Endothelial cell of umbilical vein (primary cell): Measurements from ENCODE around the gene RNASE7. TPM values are rescaled to one million over a fixed set of nuclear protein-coding genes. Genes with fewer than 3 reads are reported as not detected.

ENCODE experiments used
- BruUV-seq: library from RNA; stranded (reverse); fragments of 400-500 nt; replicated peaks from 2 replicates; lab custom pipeline; 2021; lab: Mats Ljungman, UMichigan
- CTCF ChIA-PET: fragments of 300-600, 350-600 bp; sonication (Branson Sonifier 250); formaldehyde crosslinking; loops from one replicate; lab custom pipeline; 2021; ENCODE audit warnings: antibody characterized with exemption, inconsistent platforms; lab: Charles Lee
- POLR2A ChIA-PET: fragments of 300-600, 350-600 bp; sonication (Branson Sonifier 250); formaldehyde crosslinking; loops from one replicate; lab custom pipeline; 2021; ENCODE audit warnings: antibody characterized with exemption, inconsistent platforms; lab: Charles Lee
- DNase-seq: peaks from one replicate; pipeline ENCODE4 v3.0.0-alpha.2; 2011; ENCODE audit warnings: low read depth, low spot score
- FAIRE-seq: peaks from 2 replicates; lab custom pipeline; 2011; peaks lifted over from hg19 to GRCh38; lab: Jason Lieb, UNC
- H2AFZ ChIP-seq: 2 replicates; pipeline ENCODE4 v1.6.0; 2012; ENCODE audit warnings: low read depth, low read length, control low read depth, inconsistent platforms
- H3K27ac ChIP-seq: 2 replicates; pipeline ENCODE4 v1.5.1; 2011; ENCODE audit warnings: low read depth, mild to moderate bottlenecking, control low read depth, low read length, moderate library complexity; ENCODE audit not compliant: insufficient read depth
- H3K27me3 ChIP-seq, 2 experiments: 2 replicates each; pipeline versions ENCODE4 v1.6.0 to v1.6.1; 2011; ENCODE audit warnings: low read length in 2 of 2, mixed read lengths in 1 of 2; ENCODE audit not compliant: control insufficient read depth in 2 of 2, insufficient read depth in 2 of 2
- H3K36me3 ChIP-seq, 2 experiments: 2 replicates in 1 of 2; 3 replicates in 1 of 2; pipeline ENCODE4 v1.5.1; 2011; ENCODE audit warnings: low read length in 2 of 2, mild to moderate bottlenecking in 1 of 2, moderate library complexity in 1 of 2; ENCODE audit not compliant: control insufficient read depth in 2 of 2, insufficient read depth in 2 of 2; ENCODE audit errors: extremely low read depth in 1 of 2
- H3K4me1 ChIP-seq: 3 replicates; pipeline ENCODE4 v1.5.1; 2011; ENCODE audit warnings: mild to moderate bottlenecking, low read length; ENCODE audit not compliant: control insufficient read depth, insufficient read depth; ENCODE audit errors: extremely low read depth
- H3K4me2 ChIP-seq: 2 replicates; pipeline ENCODE4 v1.6.1; 2011; ENCODE audit warnings: low read length, control low read depth, mixed read lengths; ENCODE audit not compliant: insufficient read depth
- H3K4me3 ChIP-seq, 3 experiments: fragments of 200-600 bp in 1 of 3; sonication (generic), shearing (Covaris generic) in 1 of 3; replicated peaks in 1 of 3; 2 replicates each; pipeline ENCODE4 v1.5.1; 2011 to 2016; ENCODE audit warnings: control low read depth in 3 of 3, low read length in 3 of 3, mild to moderate bottlenecking in 2 of 3, inconsistent platforms in 1 of 3, low read depth in 1 of 3, moderate library complexity in 1 of 3; ENCODE audit not compliant: insufficient read depth in 1 of 3
- H3K79me2 ChIP-seq: 2 replicates; pipeline ENCODE4 v1.6.0; 2012; ENCODE audit warnings: low read length, inconsistent platforms; ENCODE audit not compliant: control insufficient read depth, insufficient read depth
- H3K9ac ChIP-seq: replicated peaks from 2 replicates; pipeline ENCODE3; 2011; ENCODE audit warnings: low read length, control low read depth; ENCODE audit not compliant: insufficient read depth; ENCODE audit errors: extremely low read depth
- H3K9me1 ChIP-seq: replicated peaks from 3 replicates; pipeline ENCODE4 v1.6.0; 2011; ENCODE audit warnings: mild to moderate bottlenecking, low read length; ENCODE audit not compliant: control insufficient read depth, insufficient read depth; ENCODE audit errors: extremely low read depth
- H3K9me3 ChIP-seq: replicated peaks from 2 replicates; pipeline ENCODE4 v1.5.1; 2012; ENCODE audit warnings: low read length, inconsistent platforms; ENCODE audit not compliant: control insufficient read depth, insufficient read depth
- H4K20me1 ChIP-seq: replicated peaks from 2 replicates; pipeline ENCODE3; 2011; ENCODE audit warnings: mild to moderate bottlenecking, low read length; ENCODE audit not compliant: control insufficient read depth, insufficient read depth; ENCODE audit errors: extremely low read depth
- CTCF ChIP-seq, 2 donors: IDR thresholded peaks; 1 replicate in 1 of 2; 2 replicates in 1 of 2; pipeline ENCODE4 v1.5.1; 2011; ENCODE audit warnings: low read length in 2 of 2, mild to moderate bottlenecking in 2 of 2, moderate library complexity in 2 of 2, control low read depth in 1 of 2, inconsistent platforms in 1 of 2, low read depth in 1 of 2; ENCODE audit not compliant: insufficient read depth in 1 of 2; ENCODE audit errors: extremely low read depth in 1 of 2
- EZH2 ChIP-seq: IDR thresholded peaks from 2 replicates; pipeline ENCODE4 v1.6.1; 2012; ENCODE audit warnings: borderline replicate concordance, low read depth, mild to moderate bottlenecking, moderate library complexity, low read length, inconsistent platforms; ENCODE audit not compliant: severe bottlenecking
- FOS ChIP-seq: IDR thresholded peaks from 2 replicates; pipeline ENCODE4 v1.6.1; 2011; ENCODE audit warnings: mild to moderate bottlenecking, low read length, moderate library complexity, borderline replicate concordance; ENCODE audit not compliant: insufficient read depth
- GATA2 ChIP-seq: IDR thresholded peaks from 2 replicates; pipeline ENCODE4 v1.7.0; 2011; ENCODE audit warnings: low read depth, mild to moderate bottlenecking, moderate library complexity, mixed read lengths, low read length; ENCODE audit not compliant: insufficient read length, insufficient read depth
- JUN ChIP-seq: IDR thresholded peaks from 2 replicates; pipeline ENCODE4 v1.6.1; 2011; ENCODE audit warnings: borderline replicate concordance, low read depth; ENCODE audit not compliant: insufficient read length, insufficient read depth
- MAX ChIP-seq: IDR thresholded peaks from 2 replicates; pipeline ENCODE4 v1.6.1; 2011; ENCODE audit not compliant: insufficient read depth, insufficient read length
- POLR2AphosphoS5 ChIP-seq: IDR thresholded peaks from 2 replicates; pipeline ENCODE4 v1.6.1; 2012; ENCODE audit warnings: low read depth, mild to moderate bottlenecking, control low read depth, low read length, moderate library complexity; ENCODE audit not compliant: insufficient read depth
- dilution Hi-C: fragments of 300-500 bp; cut with MboI; formaldehyde crosslinking; loops from one replicate; pipeline ENCODE4 v1.15.0; 2019; ENCODE audit warnings: low sequenced_read_pairs; ENCODE audit not compliant: extremely low pct_ligation_motif_present
- intact Hi-C: fragments of 100-400 bp; cut with micrococcal nuclease; formaldehyde crosslinking; loops from one replicate; pipeline ENCODE4 v1.10.0; 2022
- polyA plus RNA-seq, 4 experiments: library from polyadenylated mRNA; depleted of rRNA in 3 of 4; stranded (reverse) in 3 of 4; unstranded in 1 of 4; fragments of >200 nt; gene quantifications; 2 replicates each; pipeline versions ENCODE4 v1.2.1 to v1.2.3, GENCODE V29; 2011 to 2012; ENCODE audit warnings: missing spikeins in 1 of 4
- total RNA-seq: library from RNA; stranded (reverse); gene quantifications from 2 replicates; pipeline ENCODE4 v1.2.3, GENCODE V29; 2021

RNASE7 gene
- total and polyA plus RNA-seq, 2 donors (not counting 3 experiments of a cell fraction or from before 2014, with no cell fraction given) = not detected

GRCh38 chr14:21030531-21030930, 11.6 kb upstream of the RNASE7 start:
- Histone ChIP-seq H3K36me3 (no peaks in the 10 kb centered on the region), H3K79me2 (no peaks in the 10 kb centered on the region), H3K4me1 (no peaks in the 10 kb centered on the region), H3K9me3 (no peaks in the 10 kb centered on the region), H3K9me1 (no peaks in the 10 kb centered on the region), H3K4me2 (no peak overlapping the region), H2AFZ (no peak overlapping the region), H3K4me3 (no peak overlapping the region), H3K27ac (no peak overlapping the region), H4K20me1 (no peaks in the 10 kb centered on the region), H3K27me3 (peaks cover 30 to 33% of the 10 kb centered on the region in 2 experiments), H3K9ac (no peak overlapping the region)
- DNase-seq (no peak), FAIRE-seq (no peak)
- no TSS peak for BruUV-seq
- ChIA-PET POLR2A (no interaction called here), CTCF (interaction anchor here (1.2 to 10.1 kb wide), 3 partner anchors 9 to 62 kb away, joined by 3 to 86 read pairs (median 4); no protein-coding TSS in a partner anchor)
- TF ChIP-seq FOS = no peak
- TF ChIP-seq POLR2AphosphoS5 = no peak
- no peak for TF ChIP-seq EZH2
- intact Hi-C loops = no loop called here
- dilution Hi-C loops = no loop called here

GRCh38 chr14:21032326-21033132, 9.6 kb upstream of the RNASE7 start:
- TF ChIP-seq FOS = no peak
- no peak for TF ChIP-seq GATA2
- no peak for TF ChIP-seq JUN
- TF ChIP-seq EZH2 = no peak
- no peak for TF ChIP-seq POLR2AphosphoS5
- TF ChIP-seq CTCF (IDR thresholded peaks at IDR 0.05; ENCODE audit: extremely low read depth in 1 of 2, insufficient read depth in 1 of 2, low read depth in 1 of 2, low read length in 2 of 2) = no peak
- no peak for TF ChIP-seq MAX
- no peak for FAIRE-seq
- Histone ChIP-seq H3K9me3 (no peaks in the 10 kb centered on the region), H3K36me3 (no peaks in the 10 kb centered on the region), H3K9me1 (no peaks in the 10 kb centered on the region), H3K79me2 (no peaks in the 10 kb centered on the region), H3K27ac (no peak overlapping the region), H3K4me2 (no peak overlapping the region), H2AFZ (no peak overlapping the region), H3K9ac (no peak overlapping the region), H4K20me1 (no peaks in the 10 kb centered on the region), H3K4me3 (no peak overlapping the region), H3K27me3 (peaks cover 20 to 26% of the 10 kb centered on the region in 2 experiments), H3K4me1 (no peaks in the 10 kb centered on the region)
- no TSS peak for BruUV-seq
- ChIA-PET POLR2A (no interaction called here), CTCF (interaction anchor here (1.2 to 10.1 kb wide), 6 partner anchors 7 to 60 kb away, joined by 3 to 86 read pairs (median 4); no protein-coding TSS in a partner anchor)
- dilution Hi-C loops = no loop called here
- intact Hi-C loops = no loop called here
- no peak for DNase-seq
